GM19372 (cell line): ENCODE data around the gene PTPRN2.
"Not testable (repeated sequence)": the region's sequence is repeated elsewhere in the genome, so short reads cannot be mapped to it uniquely, and the experiment has no call there.

Experiments used
- ATAC-seq: cut with Tn5 transposase; IDR thresholded peaks from one replicate; pipeline ENCODE4 v1.9.1; 2021; ENCODE audit warnings: mild to moderate bottlenecking, low read depth, moderate library complexity; ENCODE audit not compliant: unreplicated experiment

The PTPRN2 gene

GRCh38 chr7:157577061-157577460 is 1010.6 kb downstream of the PTPRN2 start:
- ATAC-seq: no peak

- ATAC-seq: no peak
These were observed 1011.2 kb downstream of the PTPRN2 start for GRCh38 chr7:157576415-157576814.

- ATAC-seq: no peak
These were observed 1011.8 kb downstream of the PTPRN2 start for GRCh38 chr7:157575777-157576176.

- ATAC-seq: no peak
These were observed 1012.6 kb downstream of the PTPRN2 start for GRCh38 chr7:157574914-157575586.

GRCh38 chr7:157574120-157574825 is 1013.4 kb downstream of the PTPRN2 start:
- ATAC-seq: no peak

GRCh38 chr7:157573244-157573643 is 1014.4 kb downstream of the PTPRN2 start:
- ATAC-seq: no peak

- no peak for ATAC-seq
These were observed 1015.0 kb downstream of the PTPRN2 start for GRCh38 chr7:157572622-157573021.

GRCh38 chr7:157570531-157571200 is 1017.0 kb downstream of the PTPRN2 start:
- ATAC-seq: no peak

- no peak for ATAC-seq
These were observed 1017.7 kb downstream of the PTPRN2 start for GRCh38 chr7:157569967-157570366.

- peak; percentile 86 for ATAC-seq
These were observed 1018.6 kb downstream of the PTPRN2 start for GRCh38 chr7:157568770-157569584.

GRCh38 chr7:157568106-157568769 is 1019.4 kb downstream of the PTPRN2 start:
- no peak for ATAC-seq

- no peak for ATAC-seq
These were observed 1020.0 kb downstream of the PTPRN2 start for GRCh38 chr7:157567666-157568065.

- ATAC-seq: no peak
These were observed 1021.0 kb downstream of the PTPRN2 start for GRCh38 chr7:157566631-157567006.

- no peak for ATAC-seq
These were observed 1021.5 kb downstream of the PTPRN2 start for GRCh38 chr7:157565981-157566630.

GRCh38 chr7:157565201-157565626 is 1022.4 kb downstream of the PTPRN2 start:
- no peak for ATAC-seq

- ATAC-seq: no peak
These were observed 1023.0 kb downstream of the PTPRN2 start for GRCh38 chr7:157564517-157565177.

- ATAC-seq: not testable (repeated sequence)
These were observed 1024.0 kb downstream of the PTPRN2 start for GRCh38 chr7:157563467-157564135.

GRCh38 chr7:157562522-157563398 is 1024.9 kb downstream of the PTPRN2 start:
- not testable (repeated sequence) for ATAC-seq
